ENCODE results near the gene SPSB4. TPM values are rescaled to one million over a fixed set of nuclear protein-coding genes. Genes with fewer than 3 reads are reported as not detected.

Gene SPSB4
- total RNA-seq, 2 experiments from 2014 or later, result not detected

DNA sequence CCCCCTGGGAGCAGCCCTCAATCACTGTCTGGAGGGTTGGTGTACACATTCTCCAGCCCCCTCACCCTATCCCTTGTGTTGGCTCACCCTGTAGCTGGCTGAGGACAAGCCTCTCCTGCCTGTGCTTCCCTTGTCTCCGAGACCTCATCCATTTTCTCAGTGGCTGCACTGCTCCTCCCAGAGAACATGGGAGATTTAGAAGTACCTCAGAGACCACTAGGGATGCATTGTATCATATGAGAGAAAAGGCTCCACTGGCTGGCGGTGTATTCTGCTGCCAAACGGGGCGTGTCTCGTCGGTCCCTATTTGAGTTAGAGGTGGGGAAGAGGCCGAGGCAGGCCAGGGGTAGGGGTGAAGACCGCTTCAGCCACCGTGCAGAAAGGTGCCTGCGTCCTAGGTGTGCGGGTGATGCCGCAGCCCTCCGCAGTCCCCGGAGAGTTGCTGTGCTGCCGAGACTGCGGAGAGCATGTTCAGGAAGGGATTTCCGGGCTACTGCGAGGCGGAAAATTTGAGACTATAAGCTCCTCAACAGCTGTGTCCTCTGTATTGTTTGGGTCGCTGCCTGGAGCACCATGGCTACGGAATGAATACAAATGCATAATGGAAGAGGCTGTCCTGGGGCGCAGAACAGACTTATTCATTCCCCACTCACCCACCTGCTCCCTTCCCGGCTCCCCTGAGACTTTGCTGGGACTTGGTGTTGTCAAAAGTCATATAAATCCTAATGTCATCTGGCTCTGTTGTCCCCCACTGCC lies 43.8 kb downstream of the SPSB4 start:
- TF ChIP-seq, protein P1, sequence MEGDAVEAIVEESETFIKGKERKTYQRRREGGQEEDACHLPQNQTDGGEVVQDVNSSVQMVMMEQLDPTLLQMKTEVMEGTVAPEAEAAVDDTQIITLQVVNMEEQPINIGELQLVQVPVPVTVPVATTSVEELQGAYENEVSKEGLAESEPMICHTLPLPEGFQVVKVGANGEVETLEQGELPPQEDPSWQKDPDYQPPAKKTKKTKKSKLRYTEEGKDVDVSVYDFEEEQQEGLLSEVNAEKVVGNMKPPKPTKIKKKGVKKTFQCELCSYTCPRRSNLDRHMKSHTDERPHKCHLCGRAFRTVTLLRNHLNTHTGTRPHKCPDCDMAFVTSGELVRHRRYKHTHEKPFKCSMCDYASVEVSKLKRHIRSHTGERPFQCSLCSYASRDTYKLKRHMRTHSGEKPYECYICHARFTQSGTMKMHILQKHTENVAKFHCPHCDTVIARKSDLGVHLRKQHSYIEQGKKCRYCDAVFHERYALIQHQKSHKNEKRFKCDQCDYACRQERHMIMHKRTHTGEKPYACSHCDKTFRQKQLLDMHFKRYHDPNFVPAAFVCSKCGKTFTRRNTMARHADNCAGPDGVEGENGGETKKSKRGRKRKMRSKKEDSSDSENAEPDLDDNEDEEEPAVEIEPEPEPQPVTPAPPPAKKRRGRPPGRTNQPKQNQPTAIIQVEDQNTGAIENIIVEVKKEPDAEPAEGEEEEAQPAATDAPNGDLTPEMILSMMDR (conservative IDR thresholded peaks at IDR 0.05; ENCODE audit: low read length), result no peak
- TF ChIP-seq EZH2phosphoT487 (IDR thresholded peaks at IDR 0.05; ENCODE audit: borderline replicate concordance, low read depth, low read length), result no peak
- no TSS peak for BruUV-seq (replicated peaks)
- CTCF ChIA-PET (ENCODE audit: unreplicated experiment), result no interaction called here

DNA sequence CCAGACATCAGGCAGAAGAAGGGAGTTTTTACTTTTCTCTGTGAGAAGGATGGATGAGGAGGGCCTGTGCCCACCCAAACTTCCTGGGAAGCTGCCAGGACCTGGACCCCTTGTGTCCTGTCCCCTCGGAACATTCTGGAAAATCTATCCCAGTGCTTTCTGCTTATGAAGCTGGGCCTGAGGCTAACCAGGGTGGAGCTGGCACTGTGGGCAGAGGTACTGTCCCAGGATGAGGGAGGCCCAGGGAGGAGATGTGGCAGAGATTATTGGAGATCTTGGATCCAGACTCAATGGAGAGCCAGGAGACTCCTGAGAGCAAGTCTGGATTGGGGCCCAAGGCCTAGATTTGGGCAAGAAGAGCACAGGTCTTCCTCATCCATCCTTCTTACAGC lies 44.4 kb downstream of the SPSB4 start:
- H4K20me1 ChIP-seq (ENCODE audit: insufficient read depth, low read length), result no peaks in the 10 kb centered on the region
- no TSS peak for BruUV-seq (replicated peaks)
- H3K79me2 ChIP-seq (ENCODE audit: insufficient read depth, low read depth, low read length), result no peaks in the 10 kb centered on the region
- H2AFZ ChIP-seq (ENCODE audit: low read length), result no peak overlapping the region
- DNase-seq (ENCODE audit: low spot score), result no peak
- H3K4me3 ChIP-seq (ENCODE audit: low read depth, low read length, poor library complexity, severe bottlenecking), result no peak overlapping the region
- intact Hi-C loops (cut with micrococcal nuclease; ENCODE audit: unreplicated experiment), result no loop called here
- ChIA-PET POLR2A (interaction anchor here (0.5 kb wide), 1 partner anchor 863 kb away, joined by 3 read pairs; no protein-coding TSS in a partner anchor), CTCF (ENCODE audit: unreplicated experiment) (no interaction called here)
- H3K36me3 ChIP-seq (ENCODE audit: insufficient read depth, low read length), result no peaks in the 10 kb centered on the region
- H3K4me1 ChIP-seq (ENCODE audit: insufficient read depth, low read length, poor library complexity, severe bottlenecking), result no peaks in the 10 kb centered on the region
- no peaks in the 10 kb centered on the region for H3K9me3 ChIP-seq (ENCODE audit: low read length)
- no peak overlapping the region for H3K4me2 ChIP-seq (ENCODE audit: low read length)
- H3K27ac ChIP-seq (ENCODE audit: low read depth, low read length, poor library complexity, severe bottlenecking), result no peak overlapping the region
- no peaks in the 10 kb centered on the region for H3K9me2 ChIP-seq (ENCODE audit: insufficient read depth, low read length)
- TF ChIP-seq, protein P1 (conservative IDR thresholded peaks at IDR 0.05; ENCODE audit: low read length), result no peak
- no peak for TF ChIP-seq EZH2phosphoT487 (IDR thresholded peaks at IDR 0.05; ENCODE audit: borderline replicate concordance, low read depth, low read length)

More for the DNA sequence above, 43.8 kb downstream of the SPSB4 start:
- no peak for DNase-seq (ENCODE audit: low spot score)
- Histone ChIP-seq H3K27ac (ENCODE audit: low read depth, low read length, poor library complexity, severe bottlenecking) (no peak overlapping the region), H4K20me1 (ENCODE audit: insufficient read depth, low read length) (no peaks in the 10 kb centered on the region), H3K4me1 (ENCODE audit: insufficient read depth, low read length, poor library complexity, severe bottlenecking) (no peaks in the 10 kb centered on the region), H2AFZ (ENCODE audit: low read length) (no peak overlapping the region), H3K9me3 (ENCODE audit: low read length) (no peaks in the 10 kb centered on the region), H3K79me2 (ENCODE audit: insufficient read depth, low read depth, low read length) (no peaks in the 10 kb centered on the region), H3K36me3 (ENCODE audit: insufficient read depth, low read length) (no peaks in the 10 kb centered on the region), H3K4me2 (ENCODE audit: low read length) (no peak overlapping the region), H3K9me2 (ENCODE audit: insufficient read depth, low read length) (no peaks in the 10 kb centered on the region), H3K4me3 (ENCODE audit: low read depth, low read length, poor library complexity, severe bottlenecking) (no peak overlapping the region)
- intact Hi-C loops (cut with micrococcal nuclease; ENCODE audit: unreplicated experiment), result no loop called here
- POLR2A ChIA-PET, result no interaction called here

DNA sequence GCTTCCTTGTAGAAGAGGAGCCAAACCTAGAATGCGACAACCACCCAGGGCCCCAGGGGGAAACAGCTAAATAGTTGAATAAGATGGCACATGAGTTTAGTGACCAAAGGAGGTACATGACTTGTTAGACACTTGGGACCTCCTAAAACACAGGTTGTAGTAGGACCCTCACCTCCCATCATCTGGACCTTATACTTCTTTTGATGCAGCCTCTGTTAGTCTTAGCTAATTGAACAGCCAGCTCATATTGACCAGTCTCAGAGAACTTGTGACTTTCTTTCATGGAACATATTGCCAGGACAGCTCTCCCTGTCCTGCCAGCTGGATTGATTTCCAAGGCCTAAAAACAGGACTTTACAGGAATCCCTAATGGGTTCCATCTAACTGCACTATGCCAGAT lies 45.0 kb downstream of the SPSB4 start:
- Histone ChIP-seq H3K4me1 (ENCODE audit: insufficient read depth, low read length, poor library complexity, severe bottlenecking) (no peaks in the 10 kb centered on the region), H3K4me2 (ENCODE audit: low read length) (no peak overlapping the region), H2AFZ (ENCODE audit: low read length) (no peak overlapping the region), H3K36me3 (ENCODE audit: insufficient read depth, low read length) (no peaks in the 10 kb centered on the region), H4K20me1 (ENCODE audit: insufficient read depth, low read length) (no peaks in the 10 kb centered on the region), H3K79me2 (ENCODE audit: insufficient read depth, low read depth, low read length) (no peaks in the 10 kb centered on the region), H3K9me2 (ENCODE audit: insufficient read depth, low read length) (no peaks in the 10 kb centered on the region), H3K9me3 (ENCODE audit: low read length) (no peaks in the 10 kb centered on the region), H3K27ac (ENCODE audit: low read depth, low read length, poor library complexity, severe bottlenecking) (no peak overlapping the region), H3K4me3 (ENCODE audit: low read depth, low read length, poor library complexity, severe bottlenecking) (no peak overlapping the region)
- TF ChIP-seq, protein P1 (conservative IDR thresholded peaks at IDR 0.05; ENCODE audit: low read length), result no peak
- TF ChIP-seq EZH2phosphoT487 (IDR thresholded peaks at IDR 0.05; ENCODE audit: borderline replicate concordance, low read depth, low read length), result no peak
- POLR2A ChIA-PET, result interaction anchor here (0.5 kb wide), 1 partner anchor 862 kb away, joined by 3 read pairs; no protein-coding TSS in a partner anchor
- CTCF ChIA-PET (ENCODE audit: unreplicated experiment), result no interaction called here
- no TSS peak for BruUV-seq (replicated peaks)
- intact Hi-C loops (cut with micrococcal nuclease; ENCODE audit: unreplicated experiment), result no loop called here
- DNase-seq (ENCODE audit: low spot score), result no peak
